ENCODE measurements around the gene MAGIX. TPM values are rescaled to one million over a fixed set of nuclear protein-coding genes. Genes with fewer than 3 reads are reported as not detected.

Gene MAGIX
- total and polyA plus RNA-seq, 2 donors (not counting 1 experiment from before 2014, with no cell fraction given) = 0.40 to 1.7 TPM

- no peak overlapping the region for H3K4me3 ChIP-seq (replicated peaks in 1 of 4; ENCODE audit: control extremely low read depth in 1 of 4, insufficient read depth in 1 of 4, low read depth in 3 of 4, low read length in 4 of 4)
- H3K27ac ChIP-seq (ENCODE audit: insufficient read depth, low read length) = no peak overlapping the region
- H3K27me3 ChIP-seq (ENCODE audit: control insufficient read depth, insufficient read depth, low read length) = no peaks in the 10 kb centered on the region
- TF ChIP-seq EZH2 (IDR thresholded peaks at IDR 0.05; ENCODE audit: low read length, missing control alignments) = no peak
- no peak for TF ChIP-seq CTCF (conservative IDR thresholded peaks at IDR 0.05 in 1 of 2, IDR thresholded peaks at IDR 0.05 in 1 of 2; ENCODE audit: low read depth in 1 of 2, low read length in 2 of 2)
- DNase-seq (ENCODE audit: low read depth in 2 of 2) = no peak
- no peaks in the 10 kb centered on the region for H4K20me1 ChIP-seq (ENCODE audit: control insufficient read depth, extremely low read depth, insufficient read depth, low read length)
- no peak overlapping the region for H2AFZ ChIP-seq (ENCODE audit: low read length)
- H3K4me2 ChIP-seq (ENCODE audit: extremely low read depth, insufficient read depth, low read length) = no peak overlapping the region
- H3K36me3 ChIP-seq (ENCODE audit: control insufficient read depth, insufficient read depth, low read length) = no peaks in the 10 kb centered on the region
- no peak overlapping the region for H3K9ac ChIP-seq (ENCODE audit: insufficient read depth, low read length)
- H3K79me2 ChIP-seq (ENCODE audit: control insufficient read depth, insufficient read depth, low read length) = no peaks in the 10 kb centered on the region
- no peaks in the 10 kb centered on the region for H3K4me1 ChIP-seq (ENCODE audit: control insufficient read depth, extremely low read depth, insufficient read depth, low read length)
- H3K9me3 ChIP-seq (ENCODE audit: control insufficient read depth, insufficient read depth, low read depth, low read length) = no peaks in the 10 kb centered on the region
These were observed 5.4 kb upstream of the MAGIX start for GRCh38 chrX:49157194-49157593.

GRCh38 chrX:49160908-49161307 is 1.6 kb upstream of the MAGIX start:
- Histone ChIP-seq H3K36me3 (ENCODE audit: control insufficient read depth, insufficient read depth, low read length) (no peaks in the 10 kb centered on the region), H3K79me2 (ENCODE audit: control insufficient read depth, insufficient read depth, low read length) (no peaks in the 10 kb centered on the region), H3K9me3 (ENCODE audit: control insufficient read depth, insufficient read depth, low read depth, low read length) (no peaks in the 10 kb centered on the region), H3K9ac (ENCODE audit: insufficient read depth, low read length) (no peak overlapping the region), H3K27ac (ENCODE audit: insufficient read depth, low read length) (no peak overlapping the region), H3K27me3 (ENCODE audit: control insufficient read depth, insufficient read depth, low read length) (no peaks in the 10 kb centered on the region), H3K4me1 (ENCODE audit: control insufficient read depth, extremely low read depth, insufficient read depth, low read length) (no peaks in the 10 kb centered on the region), H3K4me2 (ENCODE audit: extremely low read depth, insufficient read depth, low read length) (no peak overlapping the region), H4K20me1 (ENCODE audit: control insufficient read depth, extremely low read depth, insufficient read depth, low read length) (no peaks in the 10 kb centered on the region), H2AFZ (ENCODE audit: low read length) (no peak overlapping the region), H3K4me3 (replicated peaks in 1 of 4; ENCODE audit: control extremely low read depth in 1 of 4, insufficient read depth in 1 of 4, low read depth in 3 of 4, low read length in 4 of 4) (no peak overlapping the region)
- DNase-seq (ENCODE audit: low read depth in 2 of 2) = no peak
- TF ChIP-seq CTCF (conservative IDR thresholded peaks at IDR 0.05 in 1 of 2, IDR thresholded peaks at IDR 0.05 in 1 of 2; ENCODE audit: low read depth in 1 of 2, low read length in 2 of 2) (no peak), EZH2 (IDR thresholded peaks at IDR 0.05; ENCODE audit: low read length, missing control alignments) (no peak)

- no peak overlapping the region for H3K27ac ChIP-seq (ENCODE audit: insufficient read depth, low read length)
- no peaks in the 10 kb centered on the region for H3K27me3 ChIP-seq (ENCODE audit: control insufficient read depth, insufficient read depth, low read length)
- H3K9ac ChIP-seq (ENCODE audit: insufficient read depth, low read length) = no peak overlapping the region
- DNase-seq (ENCODE audit: low read depth in 2 of 2) = no peak
- H3K9me3 ChIP-seq (ENCODE audit: control insufficient read depth, insufficient read depth, low read depth, low read length) = no peaks in the 10 kb centered on the region
- H3K79me2 ChIP-seq (ENCODE audit: control insufficient read depth, insufficient read depth, low read length) = no peaks in the 10 kb centered on the region
- H3K4me3 ChIP-seq (replicated peaks in 1 of 4; ENCODE audit: control extremely low read depth in 1 of 4, insufficient read depth in 1 of 4, low read depth in 3 of 4, low read length in 4 of 4) = no peak overlapping the region
- H2AFZ ChIP-seq (ENCODE audit: low read length) = no peak overlapping the region
- H3K4me2 ChIP-seq (ENCODE audit: extremely low read depth, insufficient read depth, low read length) = no peak overlapping the region
- no peak for TF ChIP-seq CTCF (conservative IDR thresholded peaks at IDR 0.05 in 1 of 2, IDR thresholded peaks at IDR 0.05 in 1 of 2; ENCODE audit: low read depth in 1 of 2, low read length in 2 of 2)
- no peak for TF ChIP-seq EZH2 (IDR thresholded peaks at IDR 0.05; ENCODE audit: low read length, missing control alignments)
- no peaks in the 10 kb centered on the region for H3K36me3 ChIP-seq (ENCODE audit: control insufficient read depth, insufficient read depth, low read length)
- peaks cover under 1% of the 10 kb centered on the region for H3K4me1 ChIP-seq (ENCODE audit: control insufficient read depth, extremely low read depth, insufficient read depth, low read length)
- H4K20me1 ChIP-seq (ENCODE audit: control insufficient read depth, extremely low read depth, insufficient read depth, low read length) = no peaks in the 10 kb centered on the region
These were observed 926 bp upstream of the MAGIX start for GRCh38 chrX:49161632-49162031.
